K562 (cell line): ENCODE data around the gene POMGNT1. TPM values are rescaled to one million over a fixed set of nuclear protein-coding genes. Genes with fewer than 3 reads are reported as not detected.

ENCODE experiments used
- CBX5 ChIP-seq: IDR thresholded peaks from 2 replicates; pipeline ENCODE4 v1.6.1; 2014; ENCODE audit warnings: low read depth, borderline replicate concordance
- GATA2 ChIP-seq: sonication (generic); formaldehyde crosslinking; IDR thresholded peaks from 2 replicates; pipeline ENCODE4 v1.4.0; 2020; ENCODE audit warnings: mild to moderate bottlenecking, missing genetic modification reagents
- HDAC3 ChIP-seq: fragments of 450-650 bp; IDR thresholded peaks from 2 replicates; pipeline ENCODE4 v1.6.1; 2018; ENCODE audit warnings: borderline replicate concordance, mild to moderate bottlenecking, moderate library complexity; ENCODE audit not compliant: partially characterized antibody
- MNT ChIP-seq, 2 experiments: fragments of 450-650 bp; conservative IDR thresholded peaks; 2 replicates each; pipeline ENCODE4 v1.6.1; 2017; ENCODE audit warnings: mild to moderate bottlenecking in 2 of 2, moderate library complexity in 2 of 2
- MTA2 ChIP-seq: fragments of 450-650 bp; IDR thresholded peaks from 2 replicates; pipeline ENCODE4 v1.6.1; 2016; ENCODE audit warnings: low read depth
- NBN ChIP-seq: fragments of 450-650 bp; IDR thresholded peaks from 2 replicates; pipeline ENCODE4 v1.6.1; 2016; ENCODE audit warnings: low read depth, mild to moderate bottlenecking
- POLR2AphosphoS5 ChIP-seq: IDR thresholded peaks from 2 replicates; pipeline ENCODE4 v1.6.1; 2011; ENCODE audit warnings: mild to moderate bottlenecking, low read depth, low read length, moderate library complexity; ENCODE audit not compliant: control insufficient read depth, insufficient read depth
- SMARCC2 ChIP-seq: fragments of 450-650 bp; IDR thresholded peaks from 2 replicates; pipeline ENCODE4 v1.6.1; 2017; ENCODE audit warnings: antibody characterized with exemption, moderate library complexity, mild to moderate bottlenecking, low read depth
- ZFP36 ChIP-seq: fragments of 150-350 bp; IDR thresholded peaks from 2 replicates; pipeline ENCODE4 v1.6.1; 2018; ENCODE audit warnings: low read length, low read depth; ENCODE audit not compliant: partially characterized antibody
- ZNF280A ChIP-seq: fragments of 450-650 bp; IDR thresholded peaks from 2 replicates; pipeline ENCODE4 v1.6.1; 2018; ENCODE audit warnings: mild to moderate bottlenecking, low read depth; ENCODE audit not compliant: partially characterized antibody
- ZNF318 ChIP-seq, 2 experiments: fragments of 450-650 bp; IDR thresholded peaks; 2 replicates each; pipeline ENCODE4 v1.6.1; 2016; ENCODE audit warnings: mild to moderate bottlenecking in 2 of 2, borderline replicate concordance in 1 of 2, low read depth in 1 of 2, moderate library complexity in 1 of 2
- ZNF655 ChIP-seq: fragments of 250-450 bp; sonication (Bioruptor Pico); IDR thresholded peaks from 2 replicates; pipeline ENCODE4 v1.5.0; 2021
- polyA plus RNA-seq, 8 experiments: library from polyadenylated mRNA; depleted of rRNA in 4 of 8; stranded (reverse) in 5 of 8; unstranded in 3 of 8; fragments of >200 nt; fragmentation: Nextera tagmentation in 2 of 8; fragmentation: Illumina TruSeq in 1 of 8; extraction: Ambion mirVana in 2 of 8; extraction: Trizol in 1 of 8; gene quantifications; 2 replicates each; pipeline versions ENCODE4 v1.2.1 to v1.2.3, GENCODE V29; 2011 to 2014; ENCODE audit warnings: inconsistent platforms in 1 of 8, missing spikeins in 1 of 8
- total RNA-seq, 7 experiments: library from RNA; depleted of rRNA in 6 of 7; stranded (reverse); fragments of >200 nt in 6 of 7; fragmentation: Illumina TruSeq in 2 of 7; extraction: Trizol in 2 of 7; gene quantifications; 2 replicates each; pipeline versions ENCODE4 v1.2.1 to v1.2.3, GENCODE V29; 2011 to 2021; ENCODE audit warnings: low replicate concordance in 1 of 7

Gene POMGNT1
- total and polyA plus RNA-seq, 9 of the 15 experiments (the other 6 are each of a cell fraction or from before 2014, with no cell fraction given): 14.1 to 58.9 (median 37.8) TPM

GRCh38 chr1:46179138-46180081, 18.8 kb downstream of the POMGNT1 start (continued):
- TF ChIP-seq MNT (conservative IDR thresholded peaks at IDR 0.05) (0 out of 4 replicates have a peak, but pooled peaks of 1 of the 2 experiments have one; percentile 23), ZNF280A (peak; percentile 50), HDAC3 (no peak), POLR2AphosphoS5 (no peak), CBX5 (no peak), MTA2 (peak; percentile 41), ZNF655 (CRISPR knock-in tag) (no peak), ZNF318 (IDR thresholded peaks at IDR 0.05; ENCODE audit: borderline replicate concordance in 1 of 2, low read depth in 1 of 2) (0 out of 4 replicates have a peak, but pooled peaks of 1 of the 2 experiments have one; percentile 23), GATA2 (CRISPR knock-in tag) (peak; percentile 58; the same call in 1 of the 2 replicates), SMARCC2 (0 out of 2 replicates have a peak, but pooled peaks have one; percentile 41), ZFP36 (peak; percentile 33), NBN (peak; percentile 94)
